Raji (cell line): ENCODE measurements around the gene HSFY1.
"Not testable (repeated sequence)": the region's sequence is repeated elsewhere in the genome, so short reads cannot be mapped to it uniquely, and the experiment has no call there.

Source experiments
- POLR2A ChIP-seq: IDR thresholded peaks from 2 replicates; pipeline ENCODE4 v1.6.1; 2011; ENCODE audit warnings: low read depth, low read length, control low read depth; ENCODE audit not compliant: insufficient read depth

Gene HSFY1

GRCh38 chrY:18546420-18546819 lies at the start of gene HSFY1:
HSFY1 (plus strand) TSS chrY:18546720; CDS start chrY:18546788, 68 bp downstream.
- not testable (repeated sequence) for TF ChIP-seq POLR2A
